CD4-positive, CD25-positive, alpha-beta regulatory T cell (primary cell): ENCODE data around the gene ZNF280D. TPM values are rescaled to one million over a fixed set of nuclear protein-coding genes. Genes with fewer than 3 reads are reported as not detected.

Source experiments
- ATAC-seq, 2 donors: fragments of 150-1000 bp; cut with Tn5 transposase; one replicate each; pipeline ENCODE4 v1.10.0; 2021; ENCODE audit warnings: low read depth in 2 of 2, moderate number of reproducible peaks in 2 of 2, moderate library complexity in 1 of 2
- DNase-seq, 3 donors: peaks; one replicate each; pipeline versions ENCODE4 v3.0.0 to v3.0.0-alpha.2; 2012 to 2022; ENCODE audit warnings: mixed read lengths in 1 of 3
- H3K27ac ChIP-seq: one replicate; pipeline ENCODE4 v1.7.0; 2013; ENCODE audit warnings: mild to moderate bottlenecking, low read length; ENCODE audit not compliant: insufficient read depth, poor library complexity, severe bottlenecking
- H3K27me3 ChIP-seq: one replicate; pipeline ENCODE4 v1.7.0; 2013; ENCODE audit warnings: low read length; ENCODE audit not compliant: control insufficient read depth, insufficient read depth
- H3K36me3 ChIP-seq: one replicate; pipeline ENCODE4 v1.7.0; 2013; ENCODE audit warnings: mild to moderate bottlenecking, low read length, moderate library complexity; ENCODE audit not compliant: control insufficient read depth, insufficient read depth
- H3K4me1 ChIP-seq: 2 replicates; pipeline ENCODE4 v1.7.0; 2013; ENCODE audit warnings: mild to moderate bottlenecking, low read length; ENCODE audit not compliant: insufficient read depth, control insufficient read depth, poor library complexity, severe bottlenecking
- H3K4me3 ChIP-seq: one replicate; pipeline ENCODE4 v1.7.0; 2013; ENCODE audit warnings: low read depth, mild to moderate bottlenecking, low read length, moderate library complexity
- H3K9me3 ChIP-seq, 2 experiments: 1 replicate in 1 of 2; 2 replicates in 1 of 2; pipeline ENCODE4 v1.7.0; 2013; ENCODE audit warnings: low read length in 2 of 2, mild to moderate bottlenecking in 1 of 2, moderate library complexity in 1 of 2; ENCODE audit not compliant: control insufficient read depth in 2 of 2
- H3K27ac Mint-ChIP-seq, 3 donors: one replicate each; pipeline ENCODE4 v1.8.0; 2020 to 2022; ENCODE audit warnings: mild to moderate bottlenecking in 3 of 3, mixed read lengths in 3 of 3, moderate library complexity in 2 of 3
- H3K27me3 Mint-ChIP-seq: one replicate; pipeline ENCODE4 v1.8.0; 2022; ENCODE audit warnings: mild to moderate bottlenecking, mixed read lengths
- H3K36me3 Mint-ChIP-seq: one replicate; pipeline ENCODE4 v1.8.0; 2020; ENCODE audit warnings: mixed read lengths
- H3K4me1 Mint-ChIP-seq, 4 donors: one replicate each; pipeline ENCODE4 v1.8.0; 2020 to 2022; ENCODE audit warnings: mixed read lengths in 4 of 4, mild to moderate bottlenecking in 1 of 4
- H3K4me3 Mint-ChIP-seq, 4 donors: one replicate each; pipeline ENCODE4 v1.8.0; 2020 to 2022; ENCODE audit warnings: mild to moderate bottlenecking in 4 of 4, mixed read lengths in 4 of 4, moderate library complexity in 3 of 4
- H3K9me3 Mint-ChIP-seq, 7 donors: one replicate each; pipeline ENCODE4 v1.8.0; 2020 to 2022; ENCODE audit warnings: mixed read lengths in 7 of 7, mild to moderate bottlenecking in 3 of 7, moderate library complexity in 2 of 7
- polyA plus RNA-seq, 4 donors: library from polyadenylated mRNA; unstranded; fragments of 300-500 nt; fragmentation: Illumina TruSeq; gene quantifications; one replicate each; pipeline ENCODE4 v1.2.3, GENCODE V29; 2021
- total RNA-seq: library from RNA; stranded (reverse); gene quantifications from one replicate; pipeline ENCODE4 v1.2.3, GENCODE V29; 2022

The ZNF280D gene
- total and polyA plus RNA-seq, 5 donors from 2014 or later: 5.9 to 34.1 (median 8.8) TPM

GRCh38 chr15:56608140-56608778 is 125.0 kb downstream of the ZNF280D start:
- no peaks in the 10 kb centered on the region for H3K36me3 Mint-ChIP-seq
- peaks cover 0 to 3% of the 10 kb centered on the region in 2 experiments for H3K9me3 ChIP-seq
- H3K27me3 Mint-ChIP-seq: peaks cover 31% of the 10 kb centered on the region
- no peak overlapping the region for H3K27ac Mint-ChIP-seq
- no peak overlapping the region for H3K27ac ChIP-seq
- H3K27me3 ChIP-seq: peaks cover 4% of the 10 kb centered on the region
- H3K4me1 ChIP-seq: no peaks in the 10 kb centered on the region
- ATAC-seq (no peak), DNase-seq (peak in 1 of 3 donors; percentile 11)
- no peaks in the 10 kb centered on the region for H3K36me3 ChIP-seq
- no peak overlapping the region for H3K4me3 ChIP-seq
- no peaks in the 10 kb centered on the region for H3K4me1 Mint-ChIP-seq
- peaks cover 0 to 14% (median 7%) of the 10 kb centered on the region in 7 donors for H3K9me3 Mint-ChIP-seq
- H3K4me3 Mint-ChIP-seq: no peak overlapping the region

- Histone ChIP-seq H3K27me3 (peaks cover 4% of the 10 kb centered on the region), H3K4me1 (no peaks in the 10 kb centered on the region), H3K4me3 (no peak overlapping the region), H3K9me3 (peaks cover 9 to 20% of the 10 kb centered on the region in 2 experiments), H3K36me3 (no peaks in the 10 kb centered on the region), H3K27ac (no peak overlapping the region)
- no peak overlapping the region for H3K27ac Mint-ChIP-seq
- H3K27me3 Mint-ChIP-seq: peaks cover 12% of the 10 kb centered on the region
- H3K36me3 Mint-ChIP-seq: no peaks in the 10 kb centered on the region
- DNase-seq: no peak
- H3K9me3 Mint-ChIP-seq: peaks cover 0 to 24% (median 12%) of the 10 kb centered on the region in 7 donors
- H3K4me3 Mint-ChIP-seq: no peak overlapping the region
- ATAC-seq: no peak
- H3K4me1 Mint-ChIP-seq: no peaks in the 10 kb centered on the region
These were observed 131.1 kb downstream of the ZNF280D start for GRCh38 chr15:56602253-56602652.

GRCh38 chr15:56600380-56600779 is 132.9 kb downstream of the ZNF280D start:
- peaks cover 0 to 16% (median 11%) of the 10 kb centered on the region in 7 donors for H3K9me3 Mint-ChIP-seq
- Histone ChIP-seq H3K9me3 (peaks cover 9 to 20% of the 10 kb centered on the region in 2 experiments), H3K27me3 (peaks cover 4% of the 10 kb centered on the region), H3K4me3 (no peak overlapping the region), H3K36me3 (no peaks in the 10 kb centered on the region), H3K27ac (no peak overlapping the region), H3K4me1 (no peaks in the 10 kb centered on the region)
- no peak for ATAC-seq
- no peak overlapping the region for H3K4me3 Mint-ChIP-seq
- peaks cover 4% of the 10 kb centered on the region for H3K27me3 Mint-ChIP-seq
- no peak overlapping the region for H3K27ac Mint-ChIP-seq
- no peak for DNase-seq
- no peaks in the 10 kb centered on the region for H3K36me3 Mint-ChIP-seq
- H3K4me1 Mint-ChIP-seq: no peaks in the 10 kb centered on the region

- DNase-seq (no peak), ATAC-seq (no peak)
- Histone ChIP-seq H3K9me3 (peaks cover 9 to 20% of the 10 kb centered on the region in 2 experiments), H3K4me1 (no peaks in the 10 kb centered on the region), H3K4me3 (no peak overlapping the region), H3K27me3 (peaks cover 4% of the 10 kb centered on the region), H3K27ac (no peak overlapping the region), H3K36me3 (no peaks in the 10 kb centered on the region)
- H3K4me3 Mint-ChIP-seq: no peak overlapping the region
- H3K27me3 Mint-ChIP-seq: peaks cover 14% of the 10 kb centered on the region
- H3K36me3 Mint-ChIP-seq: no peaks in the 10 kb centered on the region
- peaks cover 0 to 12% (median 7%) of the 10 kb centered on the region in 7 donors for H3K9me3 Mint-ChIP-seq
- no peaks in the 10 kb centered on the region for H3K4me1 Mint-ChIP-seq
- H3K27ac Mint-ChIP-seq: no peak overlapping the region
These were observed 134.3 kb downstream of the ZNF280D start for GRCh38 chr15:56598991-56599390.

GRCh38 chr15:56587686-56588085 is 145.6 kb downstream of the ZNF280D start:
- H3K9me3 ChIP-seq: peaks cover 19 to 30% of the 10 kb centered on the region in 2 experiments
- H3K27me3 ChIP-seq: no peaks in the 10 kb centered on the region
- no peak overlapping the region for H3K4me3 ChIP-seq
- Mint-ChIP-seq H3K4me3 (no peak overlapping the region), H3K36me3 (no peaks in the 10 kb centered on the region), H3K27ac (no peak overlapping the region), H3K9me3 (peaks cover 0 to 31% (median 14%) of the 10 kb centered on the region in 7 donors), H3K4me1 (no peaks in the 10 kb centered on the region), H3K27me3 (peaks cover 6% of the 10 kb centered on the region)
- H3K36me3 ChIP-seq: no peaks in the 10 kb centered on the region
- no peaks in the 10 kb centered on the region for H3K4me1 ChIP-seq
- ATAC-seq (no peak), DNase-seq (no peak)
- no peak overlapping the region for H3K27ac ChIP-seq

GRCh38 chr15:56586206-56586605 is 147.1 kb downstream of the ZNF280D start:
- peaks cover 19 to 30% of the 10 kb centered on the region in 2 experiments for H3K9me3 ChIP-seq
- DNase-seq (no peak), ATAC-seq (no peak)
- peaks cover 6% of the 10 kb centered on the region for H3K27me3 Mint-ChIP-seq
- H3K27ac ChIP-seq: no peak overlapping the region
- H3K27ac Mint-ChIP-seq: no peak overlapping the region
- no peaks in the 10 kb centered on the region for H3K36me3 ChIP-seq
- H3K4me1 Mint-ChIP-seq: no peaks in the 10 kb centered on the region
- no peaks in the 10 kb centered on the region for H3K4me1 ChIP-seq
- H3K4me3 Mint-ChIP-seq: no peak overlapping the region
- no peak overlapping the region for H3K4me3 ChIP-seq
- no peaks in the 10 kb centered on the region for H3K36me3 Mint-ChIP-seq
- no peaks in the 10 kb centered on the region for H3K27me3 ChIP-seq
- peaks cover 0 to 34% (median 14%) of the 10 kb centered on the region in 7 donors for H3K9me3 Mint-ChIP-seq

- no peak overlapping the region for H3K4me3 ChIP-seq
- no peaks in the 10 kb centered on the region for H3K4me1 Mint-ChIP-seq
- DNase-seq: no peak
- H3K4me3 Mint-ChIP-seq: no peak overlapping the region
- peaks cover 16 to 25% of the 10 kb centered on the region in 2 experiments for H3K9me3 ChIP-seq
- ATAC-seq: no peak
- H3K27me3 Mint-ChIP-seq: peaks cover 6% of the 10 kb centered on the region
- H3K27ac ChIP-seq: no peak overlapping the region
- no peaks in the 10 kb centered on the region for H3K36me3 ChIP-seq
- H3K4me1 ChIP-seq: no peaks in the 10 kb centered on the region
- peaks cover 0 to 24% (median 11%) of the 10 kb centered on the region in 7 donors for H3K9me3 Mint-ChIP-seq
- no peaks in the 10 kb centered on the region for H3K36me3 Mint-ChIP-seq
- H3K27ac Mint-ChIP-seq: no peak overlapping the region
- no peaks in the 10 kb centered on the region for H3K27me3 ChIP-seq
These were observed 150.5 kb downstream of the ZNF280D start for GRCh38 chr15:56582785-56583184.
